GM19099 (cell line): ENCODE data around the gene PATZ1.

Experiments
- POLR2A ChIP-seq: IDR thresholded peaks from 3 replicates; pipeline ENCODE4 v1.6.1; 2011; ENCODE audit warnings: low read depth; ENCODE audit not compliant: insufficient read length; ENCODE audit errors: extremely low read depth

PATZ1 gene

GRCh38 chr22:31282748-31283468 is 63.2 kb downstream of the PATZ1 start:
- TF ChIP-seq POLR2A = no peak

DNA sequence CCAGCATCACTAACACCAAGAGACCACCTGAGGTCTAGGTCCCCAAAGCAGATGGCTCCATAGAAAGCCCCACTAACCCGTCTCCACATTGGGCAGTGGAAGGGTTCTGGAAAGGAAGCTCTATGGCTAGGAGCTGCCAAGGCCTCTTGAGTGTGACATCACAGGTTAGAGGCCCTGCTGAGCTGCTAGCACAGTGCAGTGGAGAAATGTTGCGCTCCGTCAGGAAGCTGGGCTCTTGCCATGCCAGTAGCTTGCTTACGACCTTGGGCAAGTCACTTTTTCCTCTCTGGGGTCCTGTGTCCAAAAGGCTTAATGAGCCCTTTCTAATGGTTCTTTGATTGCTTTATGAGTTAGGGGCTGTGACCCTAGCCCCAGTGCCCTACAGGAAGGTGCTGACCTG is 64.4 kb downstream of the PATZ1 start:
- TF ChIP-seq POLR2A = no peak

GRCh38 chr22:31279821-31280505 is 66.2 kb downstream of the PATZ1 start:
- no peak for TF ChIP-seq POLR2A

GRCh38 chr22:31279327-31279669 is 66.8 kb downstream of the PATZ1 start:
- TF ChIP-seq POLR2A = no peak

GRCh38 chr22:31278626-31279326 is 67.4 kb downstream of the PATZ1 start:
- no peak for TF ChIP-seq POLR2A

DNA sequence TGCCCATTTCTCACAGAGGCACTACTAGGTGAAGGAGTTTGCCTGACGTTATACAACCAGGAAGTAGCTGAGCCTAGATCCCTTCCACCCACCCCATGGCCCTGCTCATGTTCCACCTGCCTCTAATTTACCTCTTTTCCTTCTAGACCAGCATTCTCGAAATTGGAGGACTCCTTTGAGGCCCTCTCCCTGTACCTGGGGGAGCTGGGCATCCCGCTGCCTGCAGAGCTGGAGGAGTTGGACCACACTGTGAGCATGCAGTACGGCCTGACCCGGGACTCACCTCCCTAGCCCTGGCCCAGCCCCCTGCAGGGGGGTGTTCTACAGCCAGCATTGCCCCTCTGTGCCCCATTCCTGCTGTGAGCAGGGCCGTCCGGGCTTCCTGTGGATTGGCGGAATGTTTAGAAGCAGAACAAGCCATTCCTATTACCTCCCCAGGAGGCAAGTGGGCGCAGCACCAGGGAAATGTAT is 68.0 kb downstream of the PATZ1 start:
- TF ChIP-seq POLR2A = no peak

DNA sequence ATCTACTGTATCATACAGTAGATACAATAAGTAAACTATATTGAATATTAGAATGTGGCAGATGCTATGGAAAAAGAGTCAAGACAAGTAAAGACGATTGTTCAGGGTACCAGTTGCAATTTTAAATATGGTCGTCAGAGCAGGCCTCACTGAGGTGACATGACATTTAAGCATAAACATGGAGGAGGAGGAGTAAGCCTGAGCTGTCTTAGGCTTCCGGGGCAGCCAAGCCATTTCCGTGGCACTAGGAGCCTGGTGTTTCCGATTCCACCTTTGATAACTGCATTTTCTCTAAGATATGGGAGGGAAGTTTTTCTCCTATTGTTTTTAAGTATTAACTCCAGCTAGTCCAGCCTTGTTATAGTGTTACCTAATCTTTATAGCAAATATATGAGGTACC is 68.4 kb downstream of the PATZ1 start:
- TF ChIP-seq POLR2A = no peak

DNA sequence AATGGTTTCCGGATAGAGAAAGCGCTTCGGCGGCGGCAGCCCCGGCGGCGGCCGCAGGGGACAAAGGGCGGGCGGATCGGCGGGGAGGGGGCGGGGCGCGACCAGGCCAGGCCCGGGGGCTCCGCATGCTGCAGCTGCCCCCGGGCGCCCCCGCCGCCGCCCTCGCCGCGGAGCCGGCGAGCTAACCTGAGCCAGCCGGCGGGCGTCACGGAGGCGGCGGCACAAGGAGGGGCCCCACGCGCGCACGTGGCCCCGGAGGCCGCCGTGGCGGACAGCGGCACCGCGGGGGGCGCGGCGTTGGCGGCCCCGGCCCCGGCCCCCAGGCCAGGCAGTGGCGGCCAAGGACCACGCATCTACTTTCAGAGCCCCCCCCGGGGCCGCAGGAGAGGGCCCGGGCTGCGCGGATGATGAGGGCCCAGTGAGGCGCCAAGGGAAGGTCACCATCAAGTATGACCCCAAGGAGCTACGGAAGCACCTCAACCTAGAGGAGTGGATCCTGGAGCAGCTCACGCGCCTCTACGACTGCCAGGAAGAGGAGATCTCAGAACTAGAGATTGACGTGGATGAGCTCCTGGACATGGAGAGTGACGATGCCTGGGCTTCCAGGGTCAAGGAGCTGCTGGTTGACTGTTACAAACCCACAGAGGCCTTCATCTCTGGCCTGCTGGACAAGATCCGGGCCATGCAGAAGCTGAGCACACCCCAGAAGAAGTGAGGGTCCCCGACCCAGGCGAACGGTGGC is 69.5 kb downstream of the PATZ1 start:
- TF ChIP-seq POLR2A = no peak
